ENCODE measurements around the gene UGP2.

UGP2 gene

DNA sequence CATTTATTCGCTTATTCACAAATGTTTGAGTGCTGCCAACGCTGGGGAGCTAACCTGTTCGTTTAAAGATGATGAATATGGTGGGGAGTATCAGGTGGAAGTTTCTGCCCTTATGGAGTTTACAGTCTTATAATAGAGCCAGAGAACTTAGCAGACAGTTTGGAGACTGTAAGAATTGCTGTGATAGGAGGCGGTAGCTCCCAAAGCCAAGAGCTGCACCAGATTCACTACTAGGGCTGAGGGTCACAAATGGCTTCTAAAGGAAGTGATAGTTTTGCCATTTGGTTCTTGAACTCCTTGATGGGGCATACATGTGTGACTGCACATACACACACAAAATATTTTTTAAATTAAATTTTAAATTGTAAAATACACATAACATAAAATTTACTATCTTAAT lies 29.0 kb downstream of the UGP2 start:
- Histone ChIP-seq H3K9ac (ENCODE audit: low read length) (no peak overlapping the region), H3K4me3 (ENCODE audit: low read depth, low read length, poor library complexity, severe bottlenecking) (no peak overlapping the region), H3K36me3 (ENCODE audit: insufficient read depth, low read length) (peaks cover 76% of the 10 kb centered on the region), H3K79me2 (ENCODE audit: insufficient read depth, low read length) (peaks cover 7% of the 10 kb centered on the region; the same call in 1 of the 2 replicates), H4K20me1 (ENCODE audit: insufficient read depth, low read length) (no peaks in the 10 kb centered on the region), H3K4me1 (ENCODE audit: insufficient read depth, low read length, severe bottlenecking) (no peaks in the 10 kb centered on the region), H3K27ac (ENCODE audit: low read depth, low read length, poor library complexity, severe bottlenecking) (no peak overlapping the region), H3K9me2 (ENCODE audit: low read depth, low read length) (no peaks in the 10 kb centered on the region), H3F3A (ENCODE audit: insufficient read depth, low read length) (no peaks in the 10 kb centered on the region), H3K9me3 (ENCODE audit: low read length) (0 out of 2 replicates have a peak, but pooled peaks cover 5% of the 10 kb centered on the region), H3K27me3 (ENCODE audit: insufficient read depth, low read length) (no peaks in the 10 kb centered on the region), H2AFZ (ENCODE audit: low read length) (no peak overlapping the region), H3K4me2 (ENCODE audit: low read length) (no peak overlapping the region)
- no peak for TF ChIP-seq EZH2 (IDR thresholded peaks at IDR 0.05; ENCODE audit: borderline replicate concordance, low read length)
- TF ChIP-seq, protein P1, sequence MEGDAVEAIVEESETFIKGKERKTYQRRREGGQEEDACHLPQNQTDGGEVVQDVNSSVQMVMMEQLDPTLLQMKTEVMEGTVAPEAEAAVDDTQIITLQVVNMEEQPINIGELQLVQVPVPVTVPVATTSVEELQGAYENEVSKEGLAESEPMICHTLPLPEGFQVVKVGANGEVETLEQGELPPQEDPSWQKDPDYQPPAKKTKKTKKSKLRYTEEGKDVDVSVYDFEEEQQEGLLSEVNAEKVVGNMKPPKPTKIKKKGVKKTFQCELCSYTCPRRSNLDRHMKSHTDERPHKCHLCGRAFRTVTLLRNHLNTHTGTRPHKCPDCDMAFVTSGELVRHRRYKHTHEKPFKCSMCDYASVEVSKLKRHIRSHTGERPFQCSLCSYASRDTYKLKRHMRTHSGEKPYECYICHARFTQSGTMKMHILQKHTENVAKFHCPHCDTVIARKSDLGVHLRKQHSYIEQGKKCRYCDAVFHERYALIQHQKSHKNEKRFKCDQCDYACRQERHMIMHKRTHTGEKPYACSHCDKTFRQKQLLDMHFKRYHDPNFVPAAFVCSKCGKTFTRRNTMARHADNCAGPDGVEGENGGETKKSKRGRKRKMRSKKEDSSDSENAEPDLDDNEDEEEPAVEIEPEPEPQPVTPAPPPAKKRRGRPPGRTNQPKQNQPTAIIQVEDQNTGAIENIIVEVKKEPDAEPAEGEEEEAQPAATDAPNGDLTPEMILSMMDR (IDR thresholded peaks at IDR 0.05; ENCODE audit: low read length), result no peak

DNA sequence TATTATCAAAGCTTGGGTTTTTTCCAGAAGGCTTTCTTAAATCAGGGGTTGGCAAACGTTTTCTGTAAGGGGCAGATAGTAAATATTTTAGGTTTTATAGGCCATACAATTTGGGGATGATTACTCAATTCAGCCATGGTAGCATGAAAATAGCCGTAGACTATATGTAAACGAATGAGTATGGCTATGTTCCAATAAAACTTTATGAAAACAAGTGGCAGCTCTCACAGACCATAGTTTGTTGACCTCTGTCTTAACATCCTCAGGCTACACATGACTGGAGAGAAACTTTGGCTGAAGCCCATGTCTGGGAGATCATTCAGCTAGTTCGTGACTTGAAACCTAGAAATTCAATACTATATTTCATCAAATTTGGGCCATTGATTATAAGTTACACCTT lies 30.2 kb downstream of the UGP2 start:
- Histone ChIP-seq H3K36me3 (ENCODE audit: insufficient read depth, low read length) (peaks cover 70% of the 10 kb centered on the region), H3K4me3 (ENCODE audit: low read depth, low read length, poor library complexity, severe bottlenecking) (no peak overlapping the region), H3K9ac (ENCODE audit: low read length) (no peak overlapping the region), H3F3A (ENCODE audit: insufficient read depth, low read length) (no peaks in the 10 kb centered on the region), H3K27me3 (ENCODE audit: insufficient read depth, low read length) (no peaks in the 10 kb centered on the region), H3K9me2 (ENCODE audit: low read depth, low read length) (no peaks in the 10 kb centered on the region), H3K9me3 (ENCODE audit: low read length) (0 out of 2 replicates have a peak, but pooled peaks cover 5% of the 10 kb centered on the region), H3K79me2 (ENCODE audit: insufficient read depth, low read length) (peaks cover 7% of the 10 kb centered on the region; the same call in 1 of the 2 replicates), H3K27ac (ENCODE audit: low read depth, low read length, poor library complexity, severe bottlenecking) (no peak overlapping the region), H2AFZ (ENCODE audit: low read length) (no peak overlapping the region), H3K4me2 (ENCODE audit: low read length) (no peak overlapping the region), H4K20me1 (ENCODE audit: insufficient read depth, low read length) (no peaks in the 10 kb centered on the region), H3K4me1 (ENCODE audit: insufficient read depth, low read length, severe bottlenecking) (no peaks in the 10 kb centered on the region)
- TF ChIP-seq EZH2 (IDR thresholded peaks at IDR 0.05; ENCODE audit: borderline replicate concordance, low read length), result no peak
- TF ChIP-seq, protein P1 (IDR thresholded peaks at IDR 0.05; ENCODE audit: low read length), result no peak

DNA sequence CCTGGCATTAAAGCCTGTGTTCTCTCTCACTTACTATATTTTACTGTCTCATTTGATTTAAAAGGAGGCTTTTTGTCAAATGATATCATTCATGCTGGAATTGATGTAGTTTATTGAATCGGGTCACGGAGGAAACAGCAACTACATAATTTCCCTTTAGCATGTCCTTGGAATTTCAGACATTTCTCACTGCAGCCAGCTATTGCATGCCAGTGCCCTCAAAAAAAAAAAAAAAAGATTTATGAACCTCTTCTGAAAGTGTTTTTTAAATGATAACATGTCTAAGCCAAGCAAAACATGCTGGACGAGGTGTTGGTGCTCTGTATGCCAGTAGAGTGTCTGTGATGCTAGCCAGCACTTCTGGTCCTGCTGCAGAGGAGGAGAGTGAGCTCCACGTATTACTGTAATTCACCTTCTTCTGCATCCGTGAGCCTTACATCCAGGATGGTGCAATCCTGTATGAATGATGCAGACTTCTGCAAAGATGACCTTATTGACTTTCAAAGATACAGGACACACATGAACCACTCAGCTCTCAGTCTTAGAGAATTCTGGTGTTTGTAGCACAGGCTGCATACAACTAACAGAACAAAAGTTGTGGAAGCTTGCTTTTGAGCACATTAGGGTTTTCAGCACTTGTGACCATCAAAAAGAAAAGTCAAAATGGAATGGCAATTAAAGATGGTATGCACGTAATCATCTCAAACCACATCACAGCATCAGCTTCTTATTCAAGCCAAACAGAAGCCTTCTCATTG lies 31.1 kb downstream of the UGP2 start:
- H3F3A ChIP-seq (ENCODE audit: insufficient read depth, low read length), result no peaks in the 10 kb centered on the region
- no peak overlapping the region for H3K27ac ChIP-seq (ENCODE audit: low read depth, low read length, poor library complexity, severe bottlenecking)
- no peaks in the 10 kb centered on the region for H3K9me2 ChIP-seq (ENCODE audit: low read depth, low read length)
- H3K4me1 ChIP-seq (ENCODE audit: insufficient read depth, low read length, severe bottlenecking), result no peaks in the 10 kb centered on the region
- H3K9me3 ChIP-seq (ENCODE audit: low read length), result 0 out of 2 replicates have a peak, but pooled peaks cover 5% of the 10 kb centered on the region
- TF ChIP-seq, protein P1 (IDR thresholded peaks at IDR 0.05; ENCODE audit: low read length), result no peak
- no peak for TF ChIP-seq EZH2 (IDR thresholded peaks at IDR 0.05; ENCODE audit: borderline replicate concordance, low read length)
- H3K27me3 ChIP-seq (ENCODE audit: insufficient read depth, low read length), result no peaks in the 10 kb centered on the region
- H3K4me2 ChIP-seq (ENCODE audit: low read length), result no peak overlapping the region
- H4K20me1 ChIP-seq (ENCODE audit: insufficient read depth, low read length), result no peaks in the 10 kb centered on the region
- H2AFZ ChIP-seq (ENCODE audit: low read length), result no peak overlapping the region
- H3K9ac ChIP-seq (ENCODE audit: low read length), result no peak overlapping the region
- peaks cover 8% of the 10 kb centered on the region; the same call in 1 of the 2 replicates for H3K79me2 ChIP-seq (ENCODE audit: insufficient read depth, low read length)
- H3K36me3 ChIP-seq (ENCODE audit: insufficient read depth, low read length), result peaks cover 66% of the 10 kb centered on the region
- no peak overlapping the region for H3K4me3 ChIP-seq (ENCODE audit: low read depth, low read length, poor library complexity, severe bottlenecking)
